Retinal pigment epithelial cell (primary cell): ENCODE measurements around the gene PELO.
"Not testable (repeated sequence)": the region's sequence is repeated elsewhere in the genome, so short reads cannot be mapped to it uniquely, and the experiment has no call there.

Experiments
- DNase-seq: peaks from one replicate; pipeline ENCODE4 v3.0.0-alpha.2; 2010; ENCODE audit warnings: low read depth
- H3K4me3 ChIP-seq: 2 replicates; pipeline ENCODE4 v1.5.1; 2011; ENCODE audit warnings: mild to moderate bottlenecking, low read length, control low read depth, moderate library complexity
- TF ChIP-seq, protein P1 (sequence below): conservative IDR thresholded peaks from 2 replicates; pipeline ENCODE4 v1.5.1; 2011; ENCODE audit warnings: low read depth, low read length, control low read depth, inconsistent platforms

The PELO gene

DNA sequence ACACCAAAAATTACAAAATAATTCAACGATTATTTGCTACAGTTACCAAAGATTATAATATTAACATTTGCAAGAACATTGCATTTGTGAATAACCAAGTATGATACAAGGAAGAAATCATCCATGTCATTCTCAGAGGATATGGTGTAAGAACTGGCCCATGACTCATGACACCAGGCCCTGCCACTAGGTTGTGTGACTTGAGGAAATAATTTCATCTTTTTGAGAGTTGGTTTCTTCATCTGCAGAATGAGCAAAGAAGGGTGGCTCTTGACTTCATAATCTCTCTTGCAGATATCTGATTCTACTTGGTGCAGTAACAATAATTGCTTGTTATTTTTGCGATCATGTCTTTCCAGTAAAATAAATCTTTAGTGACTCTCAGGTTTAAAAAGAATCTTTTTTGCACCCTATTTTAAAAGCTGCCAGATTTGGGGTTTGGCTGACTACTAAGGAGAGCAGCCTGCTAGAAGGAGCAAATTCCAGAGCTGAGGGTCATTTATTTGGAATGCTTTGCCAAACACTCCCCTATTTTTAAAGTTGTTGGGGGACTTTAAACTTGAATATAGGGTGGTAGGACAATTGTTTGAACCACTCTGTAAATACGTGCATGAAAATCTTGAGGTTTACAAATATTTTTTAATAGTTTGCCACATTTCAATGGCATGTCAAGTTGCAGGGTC, 23.5 kb downstream of the PELO start:
- no peak overlapping the region for H3K4me3 ChIP-seq
- no peak for DNase-seq
- TF ChIP-seq, protein P1, sequence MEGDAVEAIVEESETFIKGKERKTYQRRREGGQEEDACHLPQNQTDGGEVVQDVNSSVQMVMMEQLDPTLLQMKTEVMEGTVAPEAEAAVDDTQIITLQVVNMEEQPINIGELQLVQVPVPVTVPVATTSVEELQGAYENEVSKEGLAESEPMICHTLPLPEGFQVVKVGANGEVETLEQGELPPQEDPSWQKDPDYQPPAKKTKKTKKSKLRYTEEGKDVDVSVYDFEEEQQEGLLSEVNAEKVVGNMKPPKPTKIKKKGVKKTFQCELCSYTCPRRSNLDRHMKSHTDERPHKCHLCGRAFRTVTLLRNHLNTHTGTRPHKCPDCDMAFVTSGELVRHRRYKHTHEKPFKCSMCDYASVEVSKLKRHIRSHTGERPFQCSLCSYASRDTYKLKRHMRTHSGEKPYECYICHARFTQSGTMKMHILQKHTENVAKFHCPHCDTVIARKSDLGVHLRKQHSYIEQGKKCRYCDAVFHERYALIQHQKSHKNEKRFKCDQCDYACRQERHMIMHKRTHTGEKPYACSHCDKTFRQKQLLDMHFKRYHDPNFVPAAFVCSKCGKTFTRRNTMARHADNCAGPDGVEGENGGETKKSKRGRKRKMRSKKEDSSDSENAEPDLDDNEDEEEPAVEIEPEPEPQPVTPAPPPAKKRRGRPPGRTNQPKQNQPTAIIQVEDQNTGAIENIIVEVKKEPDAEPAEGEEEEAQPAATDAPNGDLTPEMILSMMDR: no peak

GRCh38 chr5:52814352-52815148, 26.8 kb downstream of the PELO start:
- no peak for DNase-seq
- H3K4me3 ChIP-seq: no peak overlapping the region
- TF ChIP-seq, protein P1: no peak

GRCh38 chr5:52817818-52818217, 30.1 kb downstream of the PELO start:
- no peak overlapping the region for H3K4me3 ChIP-seq
- TF ChIP-seq, protein P1: no peak
- no peak for DNase-seq

GRCh38 chr5:52818360-52818759, 30.6 kb downstream of the PELO start:
- no peak overlapping the region for H3K4me3 ChIP-seq
- no peak for DNase-seq
- TF ChIP-seq, protein P1: no peak

DNA sequence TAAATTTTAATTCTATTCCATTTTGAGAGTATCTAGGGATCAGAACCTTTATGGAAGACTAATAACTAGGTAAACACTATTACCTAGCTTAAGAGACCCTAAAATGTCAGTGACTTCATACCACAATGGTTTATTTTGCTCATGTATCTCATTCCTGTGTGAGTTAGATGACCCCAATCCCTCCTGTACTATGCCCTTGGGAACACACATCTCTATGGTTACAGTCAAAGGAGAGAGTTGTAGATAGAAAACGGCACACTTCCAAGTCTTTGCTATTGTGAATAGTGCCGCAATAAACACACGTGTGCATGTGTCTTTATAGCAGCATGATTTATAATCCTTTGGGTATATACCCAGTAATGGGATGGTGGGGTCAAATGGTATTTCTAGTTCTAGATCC, 31.1 kb downstream of the PELO start:
- not testable (repeated sequence) for H3K4me3 ChIP-seq, DNase-seq

DNA sequence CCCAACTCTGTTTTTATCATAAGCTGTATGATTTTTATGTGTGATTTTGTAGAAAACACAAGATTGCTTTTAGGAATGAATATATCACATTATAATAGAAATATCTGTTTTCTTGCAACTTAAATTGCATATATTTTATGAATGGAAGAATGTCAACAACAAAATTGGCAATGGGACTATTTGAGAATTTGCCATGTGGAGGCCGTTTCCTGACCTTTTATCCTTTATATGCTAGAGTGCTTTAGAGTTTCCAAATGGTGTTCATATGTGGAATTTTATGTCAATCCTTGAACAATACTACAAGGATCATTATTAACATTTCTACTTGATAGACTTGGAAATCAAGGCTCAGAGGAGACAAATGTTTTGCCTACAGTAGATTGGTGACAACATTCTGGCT, 34.2 kb downstream of the PELO start:
- TF ChIP-seq, protein P1: no peak
- no peak overlapping the region for H3K4me3 ChIP-seq
- DNase-seq: no peak

GRCh38 chr5:52822437-52822836, 34.7 kb downstream of the PELO start:
- no peak overlapping the region for H3K4me3 ChIP-seq
- TF ChIP-seq, protein P1: no peak
- no peak for DNase-seq
